ENCODE results near the gene ENPEP. TPM values are rescaled to one million over a fixed set of nuclear protein-coding genes. Genes with fewer than 3 reads are reported as not detected.

Gene ENPEP
- total and polyA plus RNA-seq, 2 experiments from 2014 or later = 3.7 to 8.7 TPM

DNA sequence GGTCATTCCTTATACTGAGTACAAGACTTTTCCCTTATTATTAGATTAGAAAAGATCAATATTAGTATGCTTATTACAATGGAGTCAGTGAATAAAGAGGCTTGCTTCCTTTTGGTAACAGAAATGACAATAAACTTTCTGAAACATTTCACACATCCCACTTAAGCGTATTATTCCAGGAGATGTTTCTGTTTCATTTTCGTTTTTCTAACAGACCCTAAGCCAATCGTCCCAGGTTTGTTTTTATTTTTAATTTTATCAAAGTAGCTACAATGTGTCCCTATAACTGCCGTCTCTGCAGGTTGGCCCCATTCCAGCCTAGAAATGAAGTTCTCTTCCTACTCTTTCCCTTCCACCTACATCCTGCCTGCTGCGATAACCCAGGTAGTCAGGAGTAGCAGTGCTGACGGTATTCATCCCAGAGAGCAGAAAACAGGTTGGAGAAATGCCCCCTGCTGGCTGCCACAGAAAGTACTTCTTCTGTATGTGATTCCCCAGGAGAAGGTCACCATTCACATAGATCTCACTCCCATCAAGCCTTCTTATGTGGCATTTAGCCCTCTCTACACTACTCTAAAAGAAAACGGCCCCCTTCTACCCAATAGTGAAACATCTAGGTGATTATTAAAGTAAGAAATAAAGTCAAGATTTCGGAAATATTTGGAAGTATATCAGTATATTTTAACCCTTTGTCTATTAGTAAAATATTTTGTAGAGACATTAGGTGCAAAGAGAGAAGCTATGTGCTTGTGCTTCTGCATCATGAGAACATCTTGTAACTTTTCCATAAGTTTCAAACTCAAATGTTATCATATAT, 40.4 kb downstream of the ENPEP start:
- Histone ChIP-seq H3K9me3 (ENCODE audit: low read depth) (no peaks in the 10 kb centered on the region), H3K27ac (no peak overlapping the region), H3K4me3 (no peak overlapping the region), H4K20me1 (ENCODE audit: insufficient read depth, poor library complexity, severe bottlenecking) (no peaks in the 10 kb centered on the region), H3K9me2 (replicated peaks; ENCODE audit: insufficient read depth) (no peaks in the 10 kb centered on the region), H3K4me2 (peak overlapping the region; percentile 67), H3K79me2 (no peaks in the 10 kb centered on the region), H2AFZ (no peak overlapping the region), H3K36me3 (replicated peaks; ENCODE audit: insufficient read depth, low read depth) (no peaks in the 10 kb centered on the region), H3K4me1 (ENCODE audit: insufficient read depth) (no peaks in the 10 kb centered on the region), H3K27me3 (no peaks in the 10 kb centered on the region)
- TF ChIP-seq EZH2 (IDR thresholded peaks at IDR 0.05; ENCODE audit: borderline replicate concordance) = no peak
- TF ChIP-seq, protein P1, sequence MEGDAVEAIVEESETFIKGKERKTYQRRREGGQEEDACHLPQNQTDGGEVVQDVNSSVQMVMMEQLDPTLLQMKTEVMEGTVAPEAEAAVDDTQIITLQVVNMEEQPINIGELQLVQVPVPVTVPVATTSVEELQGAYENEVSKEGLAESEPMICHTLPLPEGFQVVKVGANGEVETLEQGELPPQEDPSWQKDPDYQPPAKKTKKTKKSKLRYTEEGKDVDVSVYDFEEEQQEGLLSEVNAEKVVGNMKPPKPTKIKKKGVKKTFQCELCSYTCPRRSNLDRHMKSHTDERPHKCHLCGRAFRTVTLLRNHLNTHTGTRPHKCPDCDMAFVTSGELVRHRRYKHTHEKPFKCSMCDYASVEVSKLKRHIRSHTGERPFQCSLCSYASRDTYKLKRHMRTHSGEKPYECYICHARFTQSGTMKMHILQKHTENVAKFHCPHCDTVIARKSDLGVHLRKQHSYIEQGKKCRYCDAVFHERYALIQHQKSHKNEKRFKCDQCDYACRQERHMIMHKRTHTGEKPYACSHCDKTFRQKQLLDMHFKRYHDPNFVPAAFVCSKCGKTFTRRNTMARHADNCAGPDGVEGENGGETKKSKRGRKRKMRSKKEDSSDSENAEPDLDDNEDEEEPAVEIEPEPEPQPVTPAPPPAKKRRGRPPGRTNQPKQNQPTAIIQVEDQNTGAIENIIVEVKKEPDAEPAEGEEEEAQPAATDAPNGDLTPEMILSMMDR (IDR thresholded peaks at IDR 0.05; ENCODE audit: poor library complexity) = peak; percentile 73
- peak; percentile 85 for DNase-seq (ENCODE audit: low spot score)
- 44% methylated on average over 8 of the region's 8 CpGs for WGBS (ENCODE audit: low lambda C conversion rate, missing lambda C conversion rate)

DNA sequence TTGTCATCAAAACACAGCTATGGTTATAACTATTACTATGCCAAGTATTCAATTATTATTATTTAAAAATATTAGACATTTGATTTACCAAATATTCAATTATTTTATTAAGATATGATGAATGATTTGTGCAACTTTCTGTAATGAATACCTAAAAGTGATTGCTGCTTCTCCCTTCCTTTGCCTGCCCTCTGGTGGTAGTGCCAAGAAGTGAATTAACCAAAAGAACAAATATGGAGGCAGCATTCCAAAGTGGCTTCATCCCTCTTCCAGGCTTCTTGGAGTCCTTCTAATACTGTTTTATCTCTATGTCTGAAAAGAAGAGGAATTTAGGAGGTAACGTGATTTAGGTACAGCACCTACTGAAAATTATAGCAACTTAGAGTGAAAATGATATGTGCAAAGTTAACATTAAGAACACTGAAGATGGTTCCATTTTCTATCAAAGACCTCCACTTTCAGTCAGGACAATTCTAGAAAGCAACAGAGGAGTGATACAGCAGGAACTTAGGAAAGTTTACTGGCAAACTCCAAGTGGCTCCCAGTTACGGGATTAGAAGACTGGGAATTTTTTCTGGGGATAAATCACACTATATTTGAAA, 43.0 kb downstream of the ENPEP start:
- peak; percentile 41 for DNase-seq (ENCODE audit: low spot score)
- no peaks in the 10 kb centered on the region for H3K36me3 ChIP-seq (replicated peaks; ENCODE audit: insufficient read depth, low read depth)
- H3K27me3 ChIP-seq = no peaks in the 10 kb centered on the region
- WGBS (ENCODE audit: low lambda C conversion rate, missing lambda C conversion rate) = 100% methylated on average over 2 of the region's 2 CpGs
- H3K4me2 ChIP-seq = no peak overlapping the region
- H2AFZ ChIP-seq = no peak overlapping the region
- no peaks in the 10 kb centered on the region for H3K4me1 ChIP-seq (ENCODE audit: insufficient read depth)
- no peak overlapping the region for H3K27ac ChIP-seq
- H3K9me3 ChIP-seq (ENCODE audit: low read depth) = no peaks in the 10 kb centered on the region
- H3K4me3 ChIP-seq = no peak overlapping the region
- no peaks in the 10 kb centered on the region for H3K79me2 ChIP-seq
- TF ChIP-seq, protein P1 (IDR thresholded peaks at IDR 0.05; ENCODE audit: poor library complexity) = peak; percentile 57
- no peak for TF ChIP-seq EZH2phosphoT487 (IDR thresholded peaks at IDR 0.05; ENCODE audit: low read depth, severe bottlenecking, unreplicated experiment)
- H3K9me2 ChIP-seq (replicated peaks; ENCODE audit: insufficient read depth) = no peaks in the 10 kb centered on the region
- no peaks in the 10 kb centered on the region for H4K20me1 ChIP-seq (ENCODE audit: insufficient read depth, poor library complexity, severe bottlenecking)

DNA sequence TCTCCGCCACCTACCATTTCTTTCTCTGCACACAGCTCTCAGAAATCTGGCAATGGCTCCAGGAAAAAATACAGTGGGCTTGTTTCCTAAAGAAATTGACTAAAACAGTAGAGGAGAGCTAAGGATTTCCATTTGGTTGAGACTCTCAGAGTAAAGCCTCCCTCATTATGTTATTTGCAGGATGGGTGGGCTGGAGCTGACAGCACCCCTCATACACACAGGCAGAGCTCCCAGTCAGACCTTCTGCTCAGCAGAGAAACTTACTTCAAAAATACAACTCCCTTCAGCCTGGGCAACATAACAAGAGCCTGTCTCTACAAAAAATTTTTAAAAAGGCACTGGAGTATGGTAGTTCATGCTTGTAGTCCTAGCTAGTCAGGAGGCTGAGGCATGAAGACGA, 44.9 kb downstream of the ENPEP start:
- 96% methylated on average over 2 of the region's 2 CpGs for WGBS (ENCODE audit: low lambda C conversion rate, missing lambda C conversion rate)
- no peaks in the 10 kb centered on the region for H3K36me3 ChIP-seq (replicated peaks; ENCODE audit: insufficient read depth, low read depth)
- H3K27me3 ChIP-seq = no peaks in the 10 kb centered on the region
- no peaks in the 10 kb centered on the region for H4K20me1 ChIP-seq (ENCODE audit: insufficient read depth, poor library complexity, severe bottlenecking)
- no peaks in the 10 kb centered on the region for H3K4me1 ChIP-seq (ENCODE audit: insufficient read depth)
- TF ChIP-seq, protein P1 (IDR thresholded peaks at IDR 0.05; ENCODE audit: poor library complexity) = no peak
- TF ChIP-seq EZH2 (IDR thresholded peaks at IDR 0.05; ENCODE audit: borderline replicate concordance) (no peak), EZH2phosphoT487 (IDR thresholded peaks at IDR 0.05; ENCODE audit: low read depth, severe bottlenecking, unreplicated experiment) (no peak)
- no peak overlapping the region for H3K27ac ChIP-seq
- H3K79me2 ChIP-seq = no peaks in the 10 kb centered on the region
- no peaks in the 10 kb centered on the region for H3K9me2 ChIP-seq (replicated peaks; ENCODE audit: insufficient read depth)
- H2AFZ ChIP-seq = no peak overlapping the region
- no peak for DNase-seq (ENCODE audit: low spot score)
- H3K4me2 ChIP-seq = no peak overlapping the region
- no peaks in the 10 kb centered on the region for H3K9me3 ChIP-seq (ENCODE audit: low read depth)
- H3K4me3 ChIP-seq = no peak overlapping the region

All from hepatocyte (in vitro differentiated cells).